OCI-M1 (cell line): ENCODE measurements around the gene DCC.

ENCODE experiments used
- DNase-seq: peaks from one replicate; lab custom pipeline; 2025; lab: John Stamatoyannopoulos, UW

DCC gene

DNA sequence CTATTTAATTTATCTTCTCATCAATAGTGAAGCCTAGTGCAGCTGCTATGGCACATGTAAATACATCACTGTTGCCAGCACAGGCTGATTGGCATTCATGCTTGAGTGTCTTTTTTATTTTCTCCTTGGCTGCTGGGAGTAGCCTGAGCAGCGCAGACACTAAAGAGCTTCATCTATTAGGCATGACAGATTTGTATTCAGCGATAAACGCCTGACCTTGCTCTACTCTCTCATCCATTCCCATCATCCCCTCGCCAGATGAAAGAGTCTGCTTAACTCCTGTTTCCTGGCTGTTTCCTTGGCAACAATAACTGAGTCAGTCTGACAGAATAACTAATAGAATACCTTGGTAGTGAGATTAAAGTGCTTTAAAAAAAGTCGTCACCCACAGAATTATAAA, 753.6 kb downstream of the DCC start:
- DNase-seq: no peak

DNA sequence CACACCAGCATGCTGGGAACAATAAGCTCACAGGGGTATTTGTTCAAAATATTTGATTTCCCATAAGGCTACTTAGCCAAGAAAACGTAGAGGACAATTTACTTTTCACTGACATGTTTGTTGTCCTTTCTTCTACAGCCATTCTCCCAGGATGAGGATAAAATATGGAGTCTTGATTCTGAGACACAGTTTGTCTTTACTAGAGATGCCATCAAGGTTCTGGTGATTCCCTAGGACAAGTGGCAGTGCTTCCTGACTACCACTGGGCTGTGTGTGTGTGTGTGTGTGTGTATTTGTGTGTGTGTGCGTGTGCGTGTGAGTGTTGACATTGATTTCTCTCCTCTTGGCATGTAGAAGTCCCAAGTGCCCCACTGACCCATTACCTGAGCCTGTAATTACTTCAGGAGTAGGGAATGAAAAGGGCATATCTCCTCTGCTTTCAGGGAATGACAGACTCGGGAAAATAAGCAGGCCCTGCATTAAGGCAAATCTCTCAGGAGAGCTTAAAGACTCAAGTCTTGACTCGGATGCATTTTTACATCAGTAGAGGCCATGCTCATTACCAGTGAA, 761.6 kb downstream of the DCC start:
- DNase-seq: no peak

- no peak for DNase-seq
Measured at GRCh38 chr18:53114441-53114840, 774.4 kb downstream of the DCC start.

GRCh38 chr18:53115876-53116585, 776.0 kb downstream of the DCC start:
- peak; percentile 37 for DNase-seq

GRCh38 chr18:53117851-53118250, 777.9 kb downstream of the DCC start:
- DNase-seq: no peak

DNA sequence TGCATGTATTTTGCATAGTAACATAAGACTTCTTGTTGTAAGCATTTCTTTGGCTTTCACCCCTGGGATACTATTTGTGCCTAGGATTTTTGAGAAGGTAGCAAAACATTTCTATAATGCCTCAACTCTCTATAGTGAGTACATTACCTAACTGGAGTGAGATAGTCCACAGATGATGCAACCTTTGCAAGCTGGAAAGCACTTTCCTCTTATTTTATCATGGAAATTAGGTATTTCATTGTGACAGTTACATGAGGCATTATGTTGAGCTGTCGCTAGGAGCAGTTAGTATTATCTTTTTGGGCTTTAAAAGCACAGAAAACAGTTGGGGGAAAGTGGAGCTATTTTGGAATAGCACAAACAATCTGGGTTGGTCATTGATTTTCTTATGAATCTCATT, 786.2 kb downstream of the DCC start:
- peak; percentile 29 for DNase-seq

DNA sequence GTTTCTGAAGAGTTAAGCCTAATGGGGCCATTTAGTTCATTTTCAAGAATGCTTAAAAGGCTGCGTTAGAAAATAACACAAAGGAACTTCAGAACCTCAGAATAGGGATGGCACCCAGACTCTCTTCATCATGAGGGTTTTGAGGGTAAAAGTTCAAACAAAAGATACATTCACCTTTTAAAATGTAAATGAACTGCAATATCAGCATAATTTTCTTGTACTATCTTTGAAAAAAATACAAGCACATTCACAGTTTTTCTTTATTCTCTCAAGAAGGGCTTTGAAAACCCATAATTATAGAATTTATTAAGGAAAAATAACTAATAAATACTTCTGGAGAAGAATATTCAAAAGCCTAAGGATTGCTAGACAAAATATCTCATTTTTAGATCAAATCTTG, 791.0 kb downstream of the DCC start:
- DNase-seq: no peak

GRCh38 chr18:53134711-53135110, 794.7 kb downstream of the DCC start:
- DNase-seq: no peak

DNA sequence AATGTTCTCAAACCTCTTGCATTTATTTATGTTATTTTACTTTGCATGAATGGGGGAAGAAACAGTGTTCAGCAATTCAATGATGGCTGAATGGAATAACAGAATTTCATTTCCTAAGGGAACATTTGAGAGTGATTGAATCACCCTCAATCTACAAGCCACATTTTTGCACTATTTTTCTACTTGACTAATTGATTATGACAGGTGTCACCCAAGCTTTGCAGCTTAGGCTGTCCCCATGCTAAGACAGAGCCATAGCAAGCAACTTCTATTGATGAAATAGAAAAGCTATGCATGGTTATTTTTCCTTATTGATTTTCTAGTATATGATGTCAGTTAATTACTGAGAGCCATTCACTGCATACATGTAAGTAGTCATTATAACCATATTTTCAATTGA, 795.7 kb downstream of the DCC start:
- no peak for DNase-seq

- DNase-seq: no peak
Measured at GRCh38 chr18:53139746-53140500, 799.9 kb downstream of the DCC start.

DNA sequence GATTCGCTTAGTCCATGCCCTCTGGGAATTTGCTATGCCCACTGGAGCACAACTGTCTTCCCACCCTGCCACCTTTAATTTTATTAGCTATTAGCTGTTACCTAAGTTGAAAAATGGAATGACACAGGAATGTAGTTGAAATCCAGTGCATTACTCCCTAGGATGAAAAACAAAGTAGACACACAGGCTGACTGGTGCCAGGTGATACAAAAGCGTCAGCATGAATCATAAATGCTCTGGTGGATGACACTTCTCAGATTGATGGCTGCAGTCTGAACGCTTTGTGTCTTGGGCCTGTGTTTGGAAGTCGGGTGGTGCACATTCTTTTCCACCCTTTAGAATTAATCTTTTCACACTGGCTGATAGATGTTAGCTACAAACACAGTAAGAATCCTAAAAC, 802.0 kb downstream of the DCC start:
- DNase-seq: no peak

GRCh38 chr18:53147472-53147871, 807.5 kb downstream of the DCC start:
- DNase-seq: no peak

DNA sequence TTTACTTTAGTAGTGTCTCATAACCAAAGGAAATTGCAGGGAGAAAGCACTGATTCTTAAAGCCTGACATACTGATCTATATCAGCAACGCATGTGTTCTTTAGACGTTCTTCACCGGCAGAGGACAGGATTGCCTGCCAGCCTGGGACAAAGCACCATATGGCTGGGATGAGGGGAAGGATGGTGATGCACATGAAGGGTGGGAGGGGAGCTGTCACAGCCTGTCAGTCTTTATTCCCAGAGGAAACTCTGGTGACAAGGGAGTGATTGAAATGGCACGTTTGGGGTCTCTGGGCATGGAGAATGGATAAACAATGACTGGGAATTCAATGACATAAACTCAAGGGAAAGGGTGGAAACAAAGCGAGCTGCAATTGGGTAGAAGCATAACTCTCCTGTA, 808.1 kb downstream of the DCC start:
- DNase-seq: no peak

- DNase-seq: peak; percentile 4
Measured at GRCh38 chr18:53152476-53152875, 812.5 kb downstream of the DCC start.

- peak; percentile 40 for DNase-seq
Measured at GRCh38 chr18:53153281-53153680, 813.3 kb downstream of the DCC start.

GRCh38 chr18:53153800-53154199, 813.8 kb downstream of the DCC start:
- no peak for DNase-seq

- no peak for DNase-seq
Measured at GRCh38 chr18:53165770-53166169, 825.8 kb downstream of the DCC start.

DNA sequence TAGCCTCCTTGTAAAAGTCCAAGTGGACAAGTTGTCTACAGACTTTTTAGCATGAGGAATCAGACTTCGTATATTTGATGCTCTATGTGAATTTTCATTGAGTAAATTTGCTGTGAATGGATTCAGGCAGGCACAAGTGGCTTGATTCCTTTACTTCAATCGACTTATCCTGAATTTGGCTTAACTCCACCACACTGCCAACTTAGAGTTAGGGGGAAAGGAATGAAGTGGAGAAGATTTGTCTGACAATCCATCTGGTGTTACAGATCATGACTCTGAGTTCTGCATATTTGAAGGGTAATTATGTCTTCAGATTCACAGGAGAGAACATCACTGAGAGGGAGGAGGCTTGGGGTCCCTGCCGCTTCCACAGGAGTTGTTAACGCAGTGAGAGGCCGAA, 829.3 kb downstream of the DCC start:
- DNase-seq: no peak

DNA sequence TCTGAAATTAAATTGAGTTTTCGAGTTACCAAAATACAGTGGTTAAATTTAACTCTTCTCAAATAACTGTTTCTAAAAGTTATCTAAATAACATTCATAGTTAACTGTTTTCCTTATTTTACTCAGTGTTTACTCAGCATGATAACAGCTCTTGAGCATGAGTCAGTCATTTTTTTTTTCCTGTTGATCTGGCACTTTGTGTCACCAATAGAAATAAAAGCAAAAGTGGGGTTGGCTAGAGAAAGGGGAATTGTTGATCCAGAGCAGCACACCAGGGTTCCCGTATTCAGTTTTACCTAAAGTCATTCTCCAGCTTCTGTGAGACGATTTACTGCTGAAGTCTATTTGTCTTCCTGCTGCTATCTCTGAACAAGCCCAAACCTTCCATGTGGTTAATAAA, 851.6 kb downstream of the DCC start:
- peak; percentile 57 for DNase-seq

DNA sequence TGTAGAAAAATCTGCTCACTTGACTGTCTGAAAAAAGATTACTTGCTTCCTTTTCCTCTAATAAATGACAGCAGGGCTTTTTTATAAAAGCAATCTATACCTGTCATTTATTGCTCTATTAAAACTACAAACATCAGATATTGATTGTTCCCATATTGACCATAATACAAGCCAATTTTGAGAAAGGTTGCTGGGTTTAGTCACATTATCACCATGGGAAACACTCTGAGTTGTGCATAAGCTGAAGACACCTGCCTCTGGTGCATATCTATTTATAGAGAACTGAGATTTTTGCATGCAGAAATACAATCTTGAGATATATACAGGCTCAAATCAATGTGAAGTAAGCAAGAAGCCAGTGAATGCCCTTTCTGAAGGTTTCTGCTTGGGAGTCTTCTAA, 853.9 kb downstream of the DCC start:
- DNase-seq: no peak

DNA sequence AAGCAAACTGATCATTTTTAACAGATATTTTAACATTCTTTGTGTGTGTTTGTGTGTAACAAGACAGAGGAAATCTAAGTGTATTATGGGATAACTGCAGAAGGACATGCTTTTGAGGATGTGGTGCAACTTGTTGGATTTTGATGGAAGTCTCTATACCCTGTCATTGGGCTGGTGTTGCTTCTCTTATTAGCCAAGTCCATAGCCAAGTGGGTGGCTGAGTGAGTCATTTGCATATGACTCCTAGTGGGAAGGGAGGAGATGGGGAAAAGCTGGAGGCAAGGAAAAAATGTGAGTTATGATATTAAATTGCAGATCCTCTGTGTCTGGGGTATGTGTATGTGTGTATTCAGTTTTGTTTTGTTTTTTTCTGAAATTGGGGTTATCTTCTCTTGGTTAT, 879.9 kb downstream of the DCC start:
- DNase-seq: no peak

- DNase-seq: no peak
Measured at GRCh38 chr18:53224128-53224778, 884.3 kb downstream of the DCC start.
